CD4-positive, alpha-beta T cell (primary cell): Measurements from ENCODE around the gene SYNE1. TPM values are rescaled to one million over a fixed set of nuclear protein-coding genes. Genes with fewer than 3 reads are reported as not detected.
A peak's percentile ranks its signal among the peaks of the same experiment; 100 is the strongest.

Experiments used
- ATAC-seq: fragments of 200-7000 bp; cut with Tn5 transposase; one replicate; pipeline ENCODE4 v1.10.0; 2022; ENCODE audit warnings: mild to moderate bottlenecking; ENCODE audit not compliant: poor library complexity
- CTCF ChIA-PET: fragments of 350-600 bp; sonication (Branson Sonifier 250); formaldehyde crosslinking; loops from one replicate; lab custom pipeline; 2021; ENCODE audit warnings: antibody characterized with exemption, inconsistent platforms; lab: Charles Lee
- POLR2A ChIA-PET: fragments of 350-600 bp; sonication (Branson Sonifier 250); formaldehyde crosslinking; loops from one replicate; lab custom pipeline; 2021; ENCODE audit warnings: antibody characterized with exemption, inconsistent platforms; lab: Charles Lee
- DNase-seq, 14 experiments: peaks; one replicate each; pipeline ENCODE4 v3.0.0-alpha.2; 2013 to 2020; ENCODE audit warnings: mixed read lengths in 2 of 14
- H3K27ac ChIP-seq, 2 donors: one replicate each; pipeline versions ENCODE4 v1.5.1 to v1.7.0; 2013; ENCODE audit warnings: low read length in 2 of 2, low read depth in 1 of 2, mild to moderate bottlenecking in 1 of 2
- H3K27me3 ChIP-seq, 2 experiments: 1 replicate in 1 of 2; 2 replicates in 1 of 2; pipeline versions ENCODE4 v1.6.1 to v1.7.0; 2013; ENCODE audit warnings: low read length in 2 of 2, control low read depth in 1 of 2, mild to moderate bottlenecking in 1 of 2, moderate library complexity in 1 of 2; ENCODE audit not compliant: insufficient read depth in 2 of 2, control insufficient read depth in 1 of 2
- H3K36me3 ChIP-seq: one replicate; pipeline ENCODE4 v1.6.1; 2013; ENCODE audit warnings: low read length, control low read depth; ENCODE audit not compliant: insufficient read depth
- H3K4me1 ChIP-seq: one replicate; pipeline ENCODE4 v1.6.1; 2013; ENCODE audit warnings: low read length, control low read depth; ENCODE audit not compliant: insufficient read depth
- H3K4me3 ChIP-seq: one replicate; pipeline ENCODE4 v1.5.1; 2013; ENCODE audit warnings: mild to moderate bottlenecking, low read length, moderate library complexity
- H3K9me3 ChIP-seq, 2 experiments: 1 replicate in 1 of 2; 2 replicates in 1 of 2; pipeline versions ENCODE4 v1.6.1 to v1.7.0; 2013; ENCODE audit warnings: low read length in 2 of 2, mild to moderate bottlenecking in 2 of 2, control low read depth in 1 of 2, moderate library complexity in 1 of 2; ENCODE audit not compliant: control insufficient read depth in 1 of 2, insufficient read depth in 1 of 2
- H3K27ac Mint-ChIP-seq: one replicate; pipeline ENCODE4 v1.8.0; 2020; ENCODE audit warnings: mixed read lengths
- H3K27me3 Mint-ChIP-seq: one replicate; pipeline ENCODE4 v1.8.0; 2021; ENCODE audit warnings: mixed read lengths
- H3K36me3 Mint-ChIP-seq: one replicate; pipeline ENCODE4 v1.8.0; 2021; ENCODE audit warnings: low read depth, mixed read lengths
- H3K4me1 Mint-ChIP-seq: one replicate; pipeline ENCODE4 v1.8.0; 2021; ENCODE audit warnings: low read depth, mixed read lengths
- H3K4me3 Mint-ChIP-seq: one replicate; pipeline ENCODE4 v1.8.0; 2020; ENCODE audit warnings: mild to moderate bottlenecking, mixed read lengths
- H3K9me3 Mint-ChIP-seq: one replicate; pipeline ENCODE4 v1.8.0; 2020; ENCODE audit warnings: mixed read lengths
- intact Hi-C, 2 experiments: fragments of 100-400 bp; cut with DNase I in 1 of 2; cut with micrococcal nuclease in 1 of 2; formaldehyde crosslinking; loops; one replicate each; pipeline versions ENCODE4 v1.15.1 to v1.9.0; 2023 to 2025; cut with DNase I, micrococcal nuclease
- total RNA-seq, 174 experiments: library from RNA in 2 of 174; stranded (reverse) in 2 of 174; gene quantifications; one replicate each; pipeline ENCODE4 v1.2.3 and lab custom pipeline; 2021 to 2026
- TF ChIP-seq, protein P1 (sequence below): fragments of 200-600 bp; IDR thresholded peaks from one replicate; pipeline ENCODE4 v1.8.0; 2022; ENCODE audit warnings: antibody characterized with exemption, mild to moderate bottlenecking

Gene SYNE1
- total RNA-seq, 2 experiments from 2014 or later = 94.9 to 108 TPM

- no peaks in the 10 kb centered on the region for H3K36me3 ChIP-seq
- H3K9me3 Mint-ChIP-seq = no peaks in the 10 kb centered on the region
Observed at GRCh38 chr6:152318278-152318677, 318.9 kb downstream of the SYNE1 start.

GRCh38 chr6:152316024-152316423, 321.1 kb downstream of the SYNE1 start:
- TF ChIP-seq, protein P1, sequence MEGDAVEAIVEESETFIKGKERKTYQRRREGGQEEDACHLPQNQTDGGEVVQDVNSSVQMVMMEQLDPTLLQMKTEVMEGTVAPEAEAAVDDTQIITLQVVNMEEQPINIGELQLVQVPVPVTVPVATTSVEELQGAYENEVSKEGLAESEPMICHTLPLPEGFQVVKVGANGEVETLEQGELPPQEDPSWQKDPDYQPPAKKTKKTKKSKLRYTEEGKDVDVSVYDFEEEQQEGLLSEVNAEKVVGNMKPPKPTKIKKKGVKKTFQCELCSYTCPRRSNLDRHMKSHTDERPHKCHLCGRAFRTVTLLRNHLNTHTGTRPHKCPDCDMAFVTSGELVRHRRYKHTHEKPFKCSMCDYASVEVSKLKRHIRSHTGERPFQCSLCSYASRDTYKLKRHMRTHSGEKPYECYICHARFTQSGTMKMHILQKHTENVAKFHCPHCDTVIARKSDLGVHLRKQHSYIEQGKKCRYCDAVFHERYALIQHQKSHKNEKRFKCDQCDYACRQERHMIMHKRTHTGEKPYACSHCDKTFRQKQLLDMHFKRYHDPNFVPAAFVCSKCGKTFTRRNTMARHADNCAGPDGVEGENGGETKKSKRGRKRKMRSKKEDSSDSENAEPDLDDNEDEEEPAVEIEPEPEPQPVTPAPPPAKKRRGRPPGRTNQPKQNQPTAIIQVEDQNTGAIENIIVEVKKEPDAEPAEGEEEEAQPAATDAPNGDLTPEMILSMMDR = no peak
- no peaks in the 10 kb centered on the region for H3K36me3 Mint-ChIP-seq
- CTCF ChIA-PET = no interaction called here
- intact Hi-C loops = no loop called here
- POLR2A ChIA-PET = interaction anchor here (2.6 kb wide), 1 partner anchor 14 kb away, joined by 12 read pairs; no protein-coding TSS in a partner anchor
- DNase-seq = peak in 1 of 14 experiments; percentile 42
- Histone ChIP-seq H3K36me3 (no peaks in the 10 kb centered on the region), H3K4me1 (no peaks in the 10 kb centered on the region), H3K27ac (no peak overlapping the region), H3K27me3 (no peaks in the 10 kb centered on the region), H3K9me3 (no peaks in the 10 kb centered on the region), H3K4me3 (no peak overlapping the region)
- H3K27ac Mint-ChIP-seq = no peak overlapping the region
- peaks cover 10% of the 10 kb centered on the region for H3K27me3 Mint-ChIP-seq
- peaks cover 6% of the 10 kb centered on the region for H3K4me1 Mint-ChIP-seq
- no peaks in the 10 kb centered on the region for H3K9me3 Mint-ChIP-seq
- H3K4me3 Mint-ChIP-seq = no peak overlapping the region
- no peak for ATAC-seq

More at GRCh38 chr6:152318278-152318677, 318.9 kb downstream of the SYNE1 start:
- no peak for ATAC-seq
- Mint-ChIP-seq H3K27ac (no peak overlapping the region), H3K36me3 (no peaks in the 10 kb centered on the region), H3K27me3 (peaks cover 10% of the 10 kb centered on the region), H3K4me1 (no peaks in the 10 kb centered on the region), H3K4me3 (no peak overlapping the region)
- TF ChIP-seq, protein P1 = no peak
- H3K27me3 ChIP-seq = no peaks in the 10 kb centered on the region
- POLR2A ChIA-PET = interaction anchor here (0.5 to 2.6 kb wide), 2 partner anchors 16 to 848 kb away, joined by 3 to 12 read pairs; no protein-coding TSS in a partner anchor
- H3K9me3 ChIP-seq = no peaks in the 10 kb centered on the region
- no peak overlapping the region for H3K4me3 ChIP-seq
- CTCF ChIA-PET = interaction anchor here (1.0 to 2.1 kb wide), 4 partner anchors 16 to 39 kb away, joined by 3 to 4 read pairs (median 4); no protein-coding TSS in a partner anchor
- intact Hi-C loops = no loop called here
- no peak for DNase-seq
- H3K27ac ChIP-seq = no peak overlapping the region
- no peaks in the 10 kb centered on the region for H3K4me1 ChIP-seq

DNA sequence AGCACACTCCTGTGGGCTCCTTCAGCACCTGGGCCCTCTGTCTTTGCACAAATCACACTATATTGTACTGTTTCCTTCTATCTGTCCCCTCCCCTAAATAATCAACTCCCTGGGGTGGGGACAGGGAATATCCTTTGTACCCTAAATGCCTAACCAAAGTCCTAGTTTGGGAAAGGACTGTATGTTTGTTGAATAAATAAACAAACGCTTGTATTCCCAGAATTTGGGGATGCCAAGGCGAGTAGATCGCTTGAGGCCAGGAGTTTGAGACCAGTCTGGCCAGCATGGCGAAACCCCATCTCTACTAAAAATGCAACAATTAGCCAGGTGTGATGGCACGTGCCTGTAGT, 322.7 kb downstream of the SYNE1 start:
- no peak for ATAC-seq
- intact Hi-C loops = no loop called here

More for the DNA sequence above, 322.7 kb downstream of the SYNE1 start:
- H3K36me3 ChIP-seq = no peaks in the 10 kb centered on the region
- Mint-ChIP-seq H3K27me3 (peaks cover 4% of the 10 kb centered on the region), H3K9me3 (no peaks in the 10 kb centered on the region), H3K4me1 (peaks cover 20% of the 10 kb centered on the region), H3K27ac (no peak overlapping the region), H3K4me3 (no peak overlapping the region), H3K36me3 (no peaks in the 10 kb centered on the region)
- H3K27me3 ChIP-seq = no peaks in the 10 kb centered on the region
- no peak overlapping the region for H3K4me3 ChIP-seq
- CTCF ChIA-PET = no interaction called here
- H3K4me1 ChIP-seq = peaks cover 15% of the 10 kb centered on the region
- TF ChIP-seq, protein P1 = no peak
- H3K27ac ChIP-seq = no peak overlapping the region
- POLR2A ChIA-PET = no interaction called here
- H3K9me3 ChIP-seq = no peaks in the 10 kb centered on the region
- no peak for DNase-seq
